ENCODE measurements around the gene SLC9B1.
A peak's percentile ranks its signal among the peaks of the same experiment; 100 is the strongest.

Gene SLC9B1

DNA sequence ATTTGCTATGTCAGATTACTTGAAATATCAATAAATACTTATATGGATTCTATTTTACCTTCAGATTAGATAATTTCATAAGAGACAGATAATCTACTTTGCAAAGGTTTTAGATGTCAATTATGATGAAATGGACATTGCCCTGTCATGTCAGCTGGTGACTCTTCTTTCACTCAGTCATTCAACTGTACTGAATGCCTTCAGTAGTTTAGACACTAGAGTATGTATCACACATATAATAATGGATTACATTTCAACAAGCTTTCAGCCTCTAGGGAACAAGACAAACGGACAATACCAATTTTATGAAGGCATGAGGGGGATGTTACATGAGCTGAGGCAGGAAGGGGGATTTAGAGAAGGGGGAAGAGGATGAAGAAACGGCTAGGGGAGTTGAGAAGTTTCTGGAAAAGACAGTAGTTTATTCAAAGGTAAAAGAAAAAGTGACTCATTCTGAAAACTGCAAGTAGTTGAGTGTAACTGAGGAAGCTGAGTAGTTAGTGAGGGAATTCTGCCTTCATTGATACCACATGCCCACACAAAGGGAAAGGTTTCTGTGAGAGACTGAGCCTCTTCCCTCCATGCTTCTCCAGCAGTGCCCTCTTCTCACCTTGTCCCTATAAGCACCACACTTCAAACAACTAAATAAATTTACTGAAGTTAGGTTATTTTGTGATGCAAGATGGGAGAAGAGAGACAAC lies 31.4 kb upstream of the SLC9B1 start:
- Histone ChIP-seq H3K27me3 (ENCODE audit: insufficient read depth, low read length) (no peaks in the 10 kb centered on the region), H3K9ac (ENCODE audit: low read length) (no peak overlapping the region), H3K4me2 (ENCODE audit: low read length) (no peak overlapping the region), H4K20me1 (ENCODE audit: insufficient read depth, low read length) (no peaks in the 10 kb centered on the region), H3K4me1 (ENCODE audit: insufficient read depth, low read length, severe bottlenecking) (peaks cover 7% of the 10 kb centered on the region), H3K9me3 (ENCODE audit: low read length) (no peaks in the 10 kb centered on the region), H2AFZ (ENCODE audit: low read length) (no peak overlapping the region), H3F3A (ENCODE audit: insufficient read depth, low read length) (no peaks in the 10 kb centered on the region), H3K9me2 (ENCODE audit: low read depth, low read length) (no peaks in the 10 kb centered on the region), H3K27ac (ENCODE audit: low read depth, low read length, poor library complexity, severe bottlenecking) (no peak overlapping the region), H3K36me3 (ENCODE audit: insufficient read depth, low read length) (peaks cover 33% of the 10 kb centered on the region; the same call in 1 of the 2 replicates), H3K79me2 (ENCODE audit: insufficient read depth, low read length) (no peaks in the 10 kb centered on the region), H3K4me3 (ENCODE audit: low read depth, low read length, poor library complexity, severe bottlenecking) (no peak overlapping the region)
- TF ChIP-seq EZH2 (IDR thresholded peaks at IDR 0.05; ENCODE audit: borderline replicate concordance, low read length): no peak
- TF ChIP-seq, protein P1, sequence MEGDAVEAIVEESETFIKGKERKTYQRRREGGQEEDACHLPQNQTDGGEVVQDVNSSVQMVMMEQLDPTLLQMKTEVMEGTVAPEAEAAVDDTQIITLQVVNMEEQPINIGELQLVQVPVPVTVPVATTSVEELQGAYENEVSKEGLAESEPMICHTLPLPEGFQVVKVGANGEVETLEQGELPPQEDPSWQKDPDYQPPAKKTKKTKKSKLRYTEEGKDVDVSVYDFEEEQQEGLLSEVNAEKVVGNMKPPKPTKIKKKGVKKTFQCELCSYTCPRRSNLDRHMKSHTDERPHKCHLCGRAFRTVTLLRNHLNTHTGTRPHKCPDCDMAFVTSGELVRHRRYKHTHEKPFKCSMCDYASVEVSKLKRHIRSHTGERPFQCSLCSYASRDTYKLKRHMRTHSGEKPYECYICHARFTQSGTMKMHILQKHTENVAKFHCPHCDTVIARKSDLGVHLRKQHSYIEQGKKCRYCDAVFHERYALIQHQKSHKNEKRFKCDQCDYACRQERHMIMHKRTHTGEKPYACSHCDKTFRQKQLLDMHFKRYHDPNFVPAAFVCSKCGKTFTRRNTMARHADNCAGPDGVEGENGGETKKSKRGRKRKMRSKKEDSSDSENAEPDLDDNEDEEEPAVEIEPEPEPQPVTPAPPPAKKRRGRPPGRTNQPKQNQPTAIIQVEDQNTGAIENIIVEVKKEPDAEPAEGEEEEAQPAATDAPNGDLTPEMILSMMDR (IDR thresholded peaks at IDR 0.05; ENCODE audit: low read length): no peak

DNA sequence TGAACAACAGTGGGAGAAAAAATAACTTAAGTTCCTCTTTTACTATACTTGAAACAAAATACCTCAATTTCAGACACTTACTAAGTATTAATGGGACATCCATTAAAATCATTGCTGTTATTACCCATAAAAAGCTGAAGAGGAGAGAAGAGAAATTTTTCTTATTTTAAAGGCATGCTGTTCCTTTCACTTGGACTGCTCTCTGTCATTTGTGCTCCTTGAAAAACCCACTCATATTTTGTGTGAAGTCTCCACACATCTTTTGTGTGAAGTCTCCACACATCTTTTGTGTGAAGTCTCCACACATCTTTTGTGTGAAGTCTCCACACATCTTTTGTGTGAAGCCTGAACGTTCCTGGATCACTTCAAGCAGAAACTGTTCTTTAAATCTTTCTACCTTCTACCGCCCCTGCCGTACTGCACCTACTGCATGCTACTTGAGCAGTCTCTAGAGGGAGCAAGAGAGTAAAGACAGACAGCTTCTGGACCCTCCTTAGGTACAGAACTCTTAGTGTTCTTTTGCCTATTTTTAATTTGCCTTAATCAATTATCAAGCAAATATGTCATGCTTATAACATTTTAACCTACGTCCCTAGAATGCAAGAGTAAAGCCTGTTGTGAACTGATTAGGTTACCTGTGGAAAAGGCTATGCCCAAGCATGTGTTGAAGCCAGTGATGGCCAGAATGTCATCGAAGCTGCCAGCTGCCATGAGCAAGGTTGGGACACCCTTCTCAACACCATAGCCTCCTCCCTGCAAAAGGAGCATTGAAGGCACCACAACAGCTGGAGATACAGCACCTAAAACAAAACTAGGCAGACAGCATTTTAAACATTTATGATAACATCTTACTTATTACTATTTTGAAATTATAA lies 27.1 kb upstream of the SLC9B1 start:
- H3K9ac ChIP-seq (ENCODE audit: low read length): no peak overlapping the region
- no peak overlapping the region for H3K4me3 ChIP-seq (ENCODE audit: low read depth, low read length, poor library complexity, severe bottlenecking)
- H2AFZ ChIP-seq (ENCODE audit: low read length): no peak overlapping the region
- no peaks in the 10 kb centered on the region for H3K79me2 ChIP-seq (ENCODE audit: insufficient read depth, low read length)
- no peak overlapping the region for H3K27ac ChIP-seq (ENCODE audit: low read depth, low read length, poor library complexity, severe bottlenecking)
- TF ChIP-seq, protein P1 (IDR thresholded peaks at IDR 0.05; ENCODE audit: low read length): peak; percentile 86
- no peak for TF ChIP-seq EZH2 (IDR thresholded peaks at IDR 0.05; ENCODE audit: borderline replicate concordance, low read length)
- H3K27me3 ChIP-seq (ENCODE audit: insufficient read depth, low read length): no peaks in the 10 kb centered on the region
- H3K9me3 ChIP-seq (ENCODE audit: low read length): no peaks in the 10 kb centered on the region
- peaks cover 10% of the 10 kb centered on the region for H3K4me1 ChIP-seq (ENCODE audit: insufficient read depth, low read length, severe bottlenecking)
- no peaks in the 10 kb centered on the region for H4K20me1 ChIP-seq (ENCODE audit: insufficient read depth, low read length)
- no peak overlapping the region for H3K4me2 ChIP-seq (ENCODE audit: low read length)
- H3K36me3 ChIP-seq (ENCODE audit: insufficient read depth, low read length): peaks cover 62% of the 10 kb centered on the region; the same call in 1 of the 2 replicates
- no peaks in the 10 kb centered on the region for H3F3A ChIP-seq (ENCODE audit: insufficient read depth, low read length)
- no peaks in the 10 kb centered on the region for H3K9me2 ChIP-seq (ENCODE audit: low read depth, low read length)

DNA sequence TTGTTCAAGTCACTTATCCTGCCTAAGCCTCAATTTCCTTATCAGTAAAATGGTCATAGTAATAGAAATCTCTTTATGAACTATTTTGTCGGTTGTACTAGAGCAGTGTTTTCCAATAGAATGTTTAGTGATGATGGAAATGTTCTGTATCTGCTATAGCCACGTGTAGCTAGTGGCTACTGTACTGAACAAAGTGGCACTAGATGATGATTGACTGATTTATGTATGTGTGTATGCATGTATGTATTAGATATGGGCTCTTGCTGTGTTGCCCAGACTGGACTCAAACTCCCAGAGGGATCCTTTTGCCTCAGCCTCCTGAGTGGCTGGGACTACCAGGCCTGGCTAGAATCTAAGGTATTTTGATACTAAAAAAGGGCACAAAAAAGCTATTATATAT lies 24.7 kb upstream of the SLC9B1 start:
- no peaks in the 10 kb centered on the region for H3K27me3 ChIP-seq (ENCODE audit: insufficient read depth, low read length)
- no peaks in the 10 kb centered on the region for H3F3A ChIP-seq (ENCODE audit: insufficient read depth, low read length)
- no peak overlapping the region for H3K4me2 ChIP-seq (ENCODE audit: low read length)
- TF ChIP-seq EZH2 (IDR thresholded peaks at IDR 0.05; ENCODE audit: borderline replicate concordance, low read length): no peak
- TF ChIP-seq, protein P1 (IDR thresholded peaks at IDR 0.05; ENCODE audit: low read length): no peak
- peaks cover 10% of the 10 kb centered on the region for H3K4me1 ChIP-seq (ENCODE audit: insufficient read depth, low read length, severe bottlenecking)
- H3K79me2 ChIP-seq (ENCODE audit: insufficient read depth, low read length): no peaks in the 10 kb centered on the region
- H3K9me2 ChIP-seq (ENCODE audit: low read depth, low read length): no peaks in the 10 kb centered on the region
- H2AFZ ChIP-seq (ENCODE audit: low read length): no peak overlapping the region
- H3K4me3 ChIP-seq (ENCODE audit: low read depth, low read length, poor library complexity, severe bottlenecking): no peak overlapping the region
- H4K20me1 ChIP-seq (ENCODE audit: insufficient read depth, low read length): no peaks in the 10 kb centered on the region
- H3K27ac ChIP-seq (ENCODE audit: low read depth, low read length, poor library complexity, severe bottlenecking): no peak overlapping the region
- peaks cover 53% of the 10 kb centered on the region; the same call in 1 of the 2 replicates for H3K36me3 ChIP-seq (ENCODE audit: insufficient read depth, low read length)
- no peaks in the 10 kb centered on the region for H3K9me3 ChIP-seq (ENCODE audit: low read length)
- no peak overlapping the region for H3K9ac ChIP-seq (ENCODE audit: low read length)

All from OCI-LY1 (cell line).